Measurements from ENCODE around the gene CFAP77. TPM values are rescaled to one million over a fixed set of nuclear protein-coding genes. Genes with fewer than 3 reads are reported as not detected.

CFAP77 gene
- total RNA-seq, 6 donors from 2014 or later = 0.78 to 16.7 (median 2.7) TPM; not detected in 1

GRCh38 chr9:132583584-132584304, 173.7 kb downstream of the CFAP77 start:
- Histone ChIP-seq H3K9me3 (no peaks in the 10 kb centered on the region), H3K36me3 (no peaks in the 10 kb centered on the region), H3K4me3 (no peak overlapping the region), H3K27me3 (peaks cover 2 to 94% (median 68%) of the 10 kb centered on the region in 4 donors), H3K4me1 (peaks cover 7 to 16% (median 10%) of the 10 kb centered on the region in 4 donors), H3K27ac (no peak overlapping the region)
- no peak for ATAC-seq (ENCODE audit: low FRiP score in 2 of 2)
- 2 to 4% methylated on average over 8 of the region's 8 CpGs for WGBS, 2 donors
- no peak for TF ChIP-seq CTCF (IDR thresholded peaks at IDR 0.05)
- TF ChIP-seq EP300 (IDR thresholded peaks at IDR 0.05) = no peak
- TF ChIP-seq POLR2A (IDR thresholded peaks at IDR 0.05) = no peak
- no peak for TF ChIP-seq POLR2AphosphoS5 (IDR thresholded peaks at IDR 0.05)
- no peak for DNase-seq

GRCh38 chr9:132584601-132585560, 174.9 kb downstream of the CFAP77 start:
- no peaks in the 10 kb centered on the region for H3K9me3 ChIP-seq
- DNase-seq = no peak
- peaks cover 2 to 94% (median 65%) of the 10 kb centered on the region in 4 donors for H3K27me3 ChIP-seq
- peaks cover 7 to 25% (median 14%) of the 10 kb centered on the region in 4 donors for H3K4me1 ChIP-seq
- TF ChIP-seq EP300 (IDR thresholded peaks at IDR 0.05) (no peak), CTCF (IDR thresholded peaks at IDR 0.05) (no peak), POLR2A (IDR thresholded peaks at IDR 0.05) (no peak), POLR2AphosphoS5 (IDR thresholded peaks at IDR 0.05) (no peak)
- WGBS, 2 donors = 7 to 12% methylated on average over 30 of the region's 30 CpGs
- no peaks in the 10 kb centered on the region for H3K36me3 ChIP-seq
- no peak for ATAC-seq (ENCODE audit: low FRiP score in 2 of 2)
- H3K4me3 ChIP-seq = no peak overlapping the region
- no peak overlapping the region for H3K27ac ChIP-seq

- H3K27ac ChIP-seq = no peak overlapping the region
These were observed 176.2 kb downstream of the CFAP77 start for GRCh38 chr9:132585954-132586829.

More at GRCh38 chr9:132585954-132586829, 176.2 kb downstream of the CFAP77 start:
- no peak for TF ChIP-seq POLR2AphosphoS5 (IDR thresholded peaks at IDR 0.05)
- no peak for TF ChIP-seq POLR2A (IDR thresholded peaks at IDR 0.05)
- TF ChIP-seq CTCF (IDR thresholded peaks at IDR 0.05) = no peak
- TF ChIP-seq EP300 (IDR thresholded peaks at IDR 0.05) = no peak
- Histone ChIP-seq H3K27me3 (peaks cover 2 to 94% (median 60%) of the 10 kb centered on the region in 4 donors), H3K36me3 (no peaks in the 10 kb centered on the region), H3K9me3 (no peaks in the 10 kb centered on the region), H3K4me1 (peaks cover 7 to 36% (median 19%) of the 10 kb centered on the region in 4 donors), H3K4me3 (no peak overlapping the region)
- ATAC-seq (ENCODE audit: low FRiP score in 2 of 2) (no peak), DNase-seq (peak in 1 of 2 donors; percentile 55)
- 7 to 8% methylated on average over 37 to 42 of the region's 42 CpGs for WGBS, 2 donors
